PFSK-1 (cell line): ENCODE results near the gene INO80E.

Experiments
- POLR2AphosphoS5 ChIP-seq: IDR thresholded peaks from 2 replicates; pipeline ENCODE4 v1.6.1; 2012; ENCODE audit warnings: low read depth, mild to moderate bottlenecking, control low read depth, low read length, moderate library complexity
- SIN3A ChIP-seq: IDR thresholded peaks from 2 replicates; pipeline ENCODE4 v1.6.1; 2012; ENCODE audit warnings: mild to moderate bottlenecking, low read length, moderate library complexity, borderline replicate concordance; ENCODE audit not compliant: insufficient read depth
- TAF1 ChIP-seq: IDR thresholded peaks from 2 replicates; pipeline ENCODE4 v1.6.1; 2012; ENCODE audit warnings: low read length, control low read depth, borderline replicate concordance; ENCODE audit not compliant: insufficient read depth

DNA sequence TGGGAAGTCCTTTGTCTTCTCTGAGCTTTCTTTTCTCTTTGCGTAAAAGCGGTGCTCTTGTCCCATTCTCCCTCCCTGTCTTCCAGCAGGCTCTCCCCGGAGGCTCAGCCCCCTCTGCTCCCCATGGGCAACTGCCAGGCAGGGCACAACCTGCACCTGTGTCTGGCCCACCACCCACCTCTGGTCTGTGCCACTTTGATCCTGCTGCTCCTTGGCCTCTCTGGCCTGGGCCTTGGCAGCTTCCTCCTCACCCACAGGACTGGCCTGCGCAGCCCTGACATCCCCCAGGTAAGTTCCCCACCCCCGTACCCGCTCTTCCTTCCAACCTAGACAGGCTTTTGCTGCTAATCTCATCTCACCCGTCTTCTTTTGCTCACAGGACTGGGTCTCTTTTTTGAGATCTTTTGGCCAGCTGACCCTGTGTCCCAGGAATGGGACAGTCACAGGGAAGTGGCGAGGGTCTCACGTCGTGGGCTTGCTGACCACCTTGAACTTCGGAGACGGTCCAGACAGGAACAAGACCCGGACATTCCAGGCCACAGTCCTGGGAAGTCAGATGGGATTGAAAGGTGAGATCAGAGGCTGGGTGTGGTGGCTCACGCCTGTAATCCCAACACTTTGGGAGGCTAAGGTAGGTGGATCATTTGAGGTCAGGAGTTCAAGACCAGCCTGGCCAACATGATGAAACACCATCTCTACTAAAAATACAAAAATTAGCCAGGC, 32.9 kb upstream of the INO80E start:
- no peak for TF ChIP-seq POLR2AphosphoS5
- TF ChIP-seq SIN3A: no peak
- no peak for TF ChIP-seq TAF1
